AML-193 (cell line): ENCODE results near the gene NRDC.

Experiments
- DNase-seq, 2 experiments: peaks; one replicate each; lab custom pipeline; 2025; lab: John Stamatoyannopoulos, UW

Gene NRDC

DNA sequence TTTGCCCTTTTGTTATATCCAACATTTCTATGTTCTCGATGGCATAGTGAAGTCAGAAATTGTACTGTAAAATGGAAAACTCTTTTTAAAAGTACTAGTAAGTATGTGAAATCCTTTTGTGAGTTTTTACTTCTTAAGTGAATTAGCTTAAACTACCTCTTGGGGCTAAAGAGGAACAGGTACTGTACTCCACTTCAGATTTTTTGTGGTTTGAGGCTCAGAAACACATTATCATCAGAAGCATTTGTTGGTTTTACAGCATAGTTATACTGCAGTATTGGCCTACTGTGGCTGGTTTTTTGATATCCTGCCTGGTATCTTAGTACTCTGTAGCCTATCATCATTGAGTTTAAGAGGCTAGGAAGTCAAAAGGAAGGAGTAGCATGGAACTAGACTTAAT, 117.2 kb downstream of the NRDC start:
- DNase-seq, result no peak

DNA sequence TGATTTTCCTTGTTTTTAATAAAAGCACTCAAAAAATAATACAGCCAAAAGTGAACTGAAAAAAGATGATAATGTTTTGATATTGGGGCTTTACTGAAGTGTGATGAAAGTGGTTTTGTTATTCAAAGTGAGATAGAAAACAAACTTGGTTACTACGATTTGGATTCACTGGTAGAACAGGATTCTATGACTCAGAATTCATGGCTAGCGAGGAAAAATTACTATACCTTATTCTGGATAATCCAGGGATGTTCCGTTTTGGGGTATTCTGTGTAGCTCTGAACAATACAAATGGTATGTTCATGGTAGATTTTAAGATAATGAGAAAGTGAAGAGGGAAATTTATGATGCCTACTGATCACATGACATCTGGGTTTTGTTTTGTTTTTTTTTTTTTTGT, 117.7 kb downstream of the NRDC start:
- no peak for DNase-seq

DNA sequence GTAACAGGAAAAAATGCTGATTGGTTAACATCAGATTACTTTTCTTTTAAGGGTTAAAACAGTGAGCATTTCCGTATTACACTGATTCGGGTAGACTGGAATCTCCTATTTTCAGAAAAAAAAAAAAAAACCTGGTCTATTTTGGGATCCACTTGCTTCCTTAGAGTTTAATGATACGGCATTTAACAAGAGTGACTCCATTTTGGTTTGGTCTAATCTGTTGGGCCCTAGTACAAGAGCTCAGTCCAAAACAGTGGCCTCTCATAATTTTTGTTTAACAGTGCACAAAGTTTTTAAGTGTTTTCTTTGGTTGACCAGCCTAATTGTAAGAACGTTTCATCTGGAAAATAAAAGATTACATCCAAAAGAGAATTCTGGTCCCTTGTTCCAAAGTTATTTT, 120.2 kb downstream of the NRDC start:
- no peak for DNase-seq

DNA sequence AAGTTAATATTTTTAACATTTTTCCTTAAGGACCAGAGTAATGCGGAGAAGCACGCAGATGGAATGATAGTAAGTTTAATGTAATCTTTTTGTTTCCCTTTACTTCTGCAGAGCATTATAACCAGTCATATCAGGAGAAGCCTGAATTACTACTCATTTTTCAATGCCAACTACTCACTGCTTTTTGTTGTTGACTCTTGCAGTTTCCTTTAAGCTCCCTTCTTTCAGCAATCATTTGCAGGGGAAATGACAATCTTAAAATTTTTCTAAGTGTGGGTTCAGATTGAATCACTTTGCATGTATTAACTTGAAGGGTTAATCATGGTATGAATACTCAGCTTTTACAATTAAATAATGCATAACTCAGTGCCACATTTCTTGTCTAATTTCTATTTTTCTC, 122.2 kb downstream of the NRDC start:
- no peak for DNase-seq

DNA sequence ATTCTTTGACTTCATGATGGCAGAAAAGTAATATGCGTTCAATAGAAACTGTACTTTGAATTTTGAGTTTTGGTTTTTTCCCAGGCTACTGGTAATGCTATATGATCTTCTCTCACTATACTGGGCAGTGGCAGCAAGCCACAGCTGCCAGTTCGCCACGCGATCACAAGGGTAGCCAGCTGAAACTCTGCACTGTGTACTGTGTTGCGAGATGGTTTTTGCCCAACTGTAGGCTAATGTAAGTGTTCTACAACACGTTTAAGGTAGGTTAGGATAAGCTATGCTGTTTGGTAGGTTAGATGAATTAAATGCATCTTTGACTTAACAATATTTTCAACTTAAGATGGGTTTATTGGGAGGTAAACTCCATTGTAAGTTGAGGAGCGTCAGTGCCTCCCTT, 123.1 kb downstream of the NRDC start:
- DNase-seq, result no peak

DNA sequence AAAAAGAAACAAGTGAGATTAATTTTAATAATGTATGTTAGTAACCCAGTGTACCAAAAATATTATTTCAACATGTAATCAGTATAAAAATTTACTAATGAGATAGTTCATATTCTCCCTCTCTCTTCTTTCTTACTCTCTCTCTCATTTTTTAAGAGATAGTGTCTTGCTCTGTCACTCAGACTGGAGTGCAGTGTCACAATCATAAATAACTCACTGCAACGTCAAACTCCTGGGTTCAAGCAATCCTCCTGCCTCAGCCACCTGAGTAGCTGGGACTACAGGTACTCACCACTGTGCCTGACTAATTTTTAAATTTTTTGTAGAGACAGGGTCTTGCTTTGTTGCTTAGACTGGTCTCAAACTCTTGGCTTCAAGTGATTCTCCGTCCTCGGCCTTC, 123.9 kb downstream of the NRDC start:
- no peak for DNase-seq

DNA sequence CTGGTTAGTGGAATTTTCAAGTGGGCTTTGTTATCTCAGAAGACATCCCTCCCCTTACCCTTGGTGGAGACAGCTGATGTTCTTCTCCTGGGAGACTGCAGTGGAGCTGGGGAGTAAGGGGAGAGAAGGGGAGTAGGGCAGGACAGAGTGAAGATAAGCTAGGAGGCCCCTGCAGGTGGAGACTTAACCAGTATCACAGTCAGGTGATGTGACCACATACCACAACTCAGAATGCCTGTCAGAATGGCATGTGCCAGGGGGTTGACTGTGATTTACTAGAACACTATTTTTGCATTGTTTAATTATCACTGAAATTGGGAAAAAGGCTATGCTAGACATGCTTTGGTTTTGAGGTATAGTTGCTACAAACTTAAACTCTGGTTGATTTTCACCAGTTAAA, 124.6 kb downstream of the NRDC start:
- DNase-seq, result no peak

DNA sequence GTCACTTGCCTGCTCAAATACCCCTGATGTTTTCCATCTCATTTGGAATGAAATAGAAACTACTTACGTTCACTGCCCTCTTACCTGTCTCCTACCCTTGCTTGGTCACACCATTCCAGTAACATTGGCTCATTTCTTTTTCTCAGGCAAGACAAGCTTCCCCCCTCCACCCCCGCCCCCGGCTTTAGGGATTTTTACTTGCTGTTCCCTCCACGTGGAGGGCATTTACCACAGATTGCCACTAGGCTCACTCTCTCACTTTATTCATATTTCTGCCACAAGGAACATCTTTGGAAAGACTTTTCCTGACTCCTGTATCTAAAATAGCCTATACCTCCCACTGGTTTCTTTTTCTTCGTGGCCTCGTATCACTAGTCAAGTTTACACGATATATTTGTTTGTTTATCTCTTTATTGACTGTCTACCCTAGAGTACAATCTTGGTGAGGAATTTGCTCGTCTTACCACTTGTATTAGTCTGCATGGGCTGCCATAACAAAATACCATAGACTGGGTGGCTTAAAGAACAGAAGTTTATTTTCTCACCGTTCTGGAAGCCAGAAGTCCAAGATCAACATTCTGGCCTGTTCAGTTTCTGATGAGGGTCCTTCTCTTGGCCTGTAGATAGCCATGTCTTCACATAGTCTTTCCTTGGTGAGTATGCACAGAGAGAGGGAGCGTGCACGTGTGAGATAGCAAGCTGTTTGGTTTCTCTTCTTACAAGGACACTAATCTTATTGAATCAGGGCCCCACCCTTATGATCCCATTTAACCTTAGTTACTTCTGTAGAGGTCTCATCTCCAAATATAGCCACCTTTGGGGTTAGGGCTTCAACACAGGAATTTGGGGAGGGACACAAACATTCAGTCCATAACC, 126.2 kb downstream of the NRDC start:
- no peak for DNase-seq

DNA sequence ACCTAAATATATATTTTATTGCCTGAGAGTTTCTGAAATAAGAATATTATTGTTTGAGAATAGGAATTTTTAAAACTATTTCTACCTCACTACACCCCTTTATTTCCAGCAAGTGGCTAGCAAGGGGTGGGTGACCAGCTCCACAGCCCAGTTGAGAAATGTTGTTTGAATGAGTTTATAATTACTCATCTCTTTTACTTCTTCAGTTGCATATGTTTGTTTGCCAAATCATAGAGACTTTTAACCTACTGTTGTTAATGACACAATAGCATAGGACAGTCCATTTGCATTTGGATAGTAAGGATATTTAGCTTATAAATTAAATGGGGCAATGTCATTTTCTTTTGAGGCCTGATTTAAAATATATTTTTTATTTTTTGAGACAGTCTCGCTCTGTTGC, 127.8 kb downstream of the NRDC start:
- DNase-seq, result no peak

DNA sequence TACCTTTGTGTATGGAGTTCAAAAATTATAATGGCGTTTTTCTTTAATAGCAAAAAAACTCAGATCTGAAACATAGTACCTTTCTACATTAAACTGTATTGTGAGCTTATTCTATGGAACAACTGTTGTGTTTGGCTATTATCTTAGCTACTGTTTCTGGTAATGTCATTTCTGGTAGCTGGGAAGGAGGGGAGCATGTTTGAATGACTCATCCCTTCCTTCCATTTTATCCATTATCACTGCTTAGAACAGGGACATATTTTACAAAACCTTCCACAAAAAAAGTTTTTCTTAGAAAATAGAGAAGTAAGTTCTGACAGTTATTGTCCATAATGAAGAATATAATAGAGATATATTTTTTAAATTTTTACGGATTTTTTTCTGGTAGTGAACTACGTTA, 128.3 kb downstream of the NRDC start:
- no peak for DNase-seq

DNA sequence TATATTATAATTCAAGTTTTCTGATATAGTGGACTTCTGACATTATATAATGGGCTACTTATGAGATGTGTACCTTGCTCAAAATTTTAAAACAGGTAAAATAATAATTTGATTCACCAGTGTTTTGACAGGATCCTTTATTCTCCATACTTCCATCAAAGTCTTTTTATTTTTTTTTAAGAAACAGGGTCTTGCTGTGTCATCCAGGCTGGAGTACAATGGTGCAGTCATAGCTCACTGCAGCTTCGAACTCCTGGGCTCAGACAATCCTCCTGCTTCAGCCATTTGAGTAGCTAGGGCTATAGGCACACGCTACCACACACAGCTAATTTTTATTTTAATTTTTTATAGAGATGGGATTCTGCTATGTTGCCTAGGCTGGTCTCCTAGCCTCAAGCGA, 129.4 kb downstream of the NRDC start:
- no peak for DNase-seq

DNA sequence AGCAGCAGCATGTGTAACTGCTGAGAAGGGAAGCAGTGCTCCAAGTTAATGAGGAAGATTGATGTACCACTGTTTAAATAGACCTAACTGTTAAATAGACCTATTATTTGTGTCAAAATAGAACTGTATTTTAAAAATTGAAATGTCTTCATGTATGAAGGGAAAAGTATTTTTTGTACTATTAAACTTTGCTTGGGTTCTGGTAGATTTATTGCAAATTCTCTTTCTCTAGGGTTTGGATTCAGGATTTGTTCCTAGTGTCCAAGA, 133.3 kb downstream of the NRDC start:
- DNase-seq, result no peak

DNA sequence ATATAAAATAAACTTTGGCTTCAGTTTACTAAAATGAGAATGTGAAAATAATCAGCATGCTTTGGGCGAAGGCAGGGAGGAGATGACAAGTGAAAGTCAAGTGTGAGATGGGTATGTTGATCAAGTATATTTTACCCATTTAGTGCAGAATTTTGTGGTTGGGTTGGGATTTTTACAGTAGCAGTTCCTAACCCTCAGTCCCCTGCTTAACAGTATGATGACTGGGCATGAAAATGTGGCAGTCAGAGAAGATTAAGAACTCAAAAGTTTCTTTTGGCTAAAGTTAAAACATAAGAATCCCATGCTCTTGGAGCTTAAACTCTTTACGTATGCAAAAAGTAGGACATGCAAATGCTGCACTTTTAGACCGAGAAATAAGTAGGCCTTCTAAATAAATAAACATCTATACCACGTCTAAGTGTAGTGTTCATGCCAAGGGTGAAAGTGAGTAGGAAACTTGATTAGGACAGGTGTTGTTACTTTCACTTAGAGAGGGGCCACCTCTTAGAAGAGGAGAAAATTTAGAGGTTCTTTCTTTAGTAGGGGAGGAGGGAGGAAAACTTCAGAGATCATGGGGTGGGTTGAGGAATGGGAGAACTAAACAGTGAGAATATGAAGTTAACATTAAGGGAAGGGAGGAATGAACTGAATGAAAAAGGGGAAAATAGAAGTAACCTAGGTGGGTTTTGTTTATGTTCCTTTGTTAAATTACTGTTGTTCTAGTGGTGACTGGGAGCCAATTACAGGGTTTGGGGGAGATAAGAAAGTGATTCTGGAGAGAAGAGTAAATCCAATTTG, 133.8 kb downstream of the NRDC start:
- no peak for DNase-seq

DNA sequence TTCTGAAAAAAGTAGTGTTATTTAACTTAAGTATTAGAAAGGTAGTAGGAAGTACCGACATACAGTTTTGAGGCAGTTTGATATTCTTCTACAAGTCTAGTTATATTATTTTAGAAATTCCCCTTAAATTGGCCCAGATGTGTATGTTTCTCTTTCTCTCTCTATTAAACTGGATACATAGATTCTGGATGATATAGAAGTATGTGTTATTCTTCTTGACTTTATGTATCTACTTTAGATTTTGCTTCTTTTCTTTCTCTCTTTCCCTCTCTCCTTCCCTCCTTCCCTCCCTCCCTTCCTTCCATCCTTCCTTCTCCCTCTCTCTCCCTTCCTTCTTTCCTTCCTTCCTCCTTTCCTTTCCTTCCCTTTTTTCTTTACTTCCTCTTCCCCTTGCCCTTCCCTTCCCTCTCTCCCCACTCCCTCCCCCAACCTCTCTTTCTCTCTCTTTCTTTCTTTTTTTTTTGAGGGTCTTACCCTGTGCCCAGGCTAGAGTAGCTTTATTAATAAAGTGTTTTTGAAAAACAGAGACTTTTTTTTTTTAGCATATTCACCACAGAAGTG, 137.3 kb downstream of the NRDC start:
- DNase-seq, result no peak

DNA sequence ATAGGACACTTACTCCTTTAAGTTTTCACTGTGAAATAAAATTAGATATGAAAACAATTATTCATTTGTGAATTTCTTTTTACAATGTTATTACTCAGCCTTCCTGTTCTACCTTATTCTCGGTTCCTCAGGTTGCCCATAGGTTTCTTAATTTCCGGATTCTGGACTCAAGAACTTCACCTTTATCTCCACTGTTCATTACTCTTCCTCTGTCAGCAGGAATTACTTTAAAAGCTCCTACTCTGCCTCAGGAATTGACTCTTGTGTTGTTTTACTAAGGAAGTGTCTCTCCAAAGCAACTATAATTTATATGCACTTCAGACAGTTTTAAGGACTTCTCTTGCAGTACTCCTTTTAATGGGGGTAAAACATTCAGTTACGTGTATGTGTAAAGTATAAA, 137.9 kb downstream of the NRDC start:
- no peak for DNase-seq
